NB4 (cell line): ENCODE measurements around the gene DNAAF1.

Experiments
- CTCF ChIP-seq: IDR thresholded peaks from one replicate; pipeline ENCODE4 v1.5.1; 2012; ENCODE audit warnings: low read depth, low read length
- MAX ChIP-seq: IDR thresholded peaks from 2 replicates; pipeline ENCODE4 v1.6.1; 2011; ENCODE audit warnings: low read depth, low read length
- MYC ChIP-seq: IDR thresholded peaks from 2 replicates; pipeline ENCODE4 v1.6.1; 2011; ENCODE audit warnings: low read depth, low read length
- POLR2A ChIP-seq: IDR thresholded peaks from 2 replicates; pipeline ENCODE4 v1.6.1; 2011; ENCODE audit warnings: mild to moderate bottlenecking; ENCODE audit not compliant: insufficient read length; ENCODE audit errors: extremely low read depth

GRCh38 chr16:84184775-84185174 is 39.7 kb downstream of the DNAAF1 start:
- no peak for TF ChIP-seq CTCF
- no peak for TF ChIP-seq POLR2A
- no peak for TF ChIP-seq MYC
- no peak for TF ChIP-seq MAX
